ENCODE results near the gene RETREG3.
"Not testable (repeated sequence)": the region's sequence is repeated elsewhere in the genome, so short reads cannot be mapped to it uniquely, and the experiment has no call there.

The RETREG3 gene

GRCh38 chr17:42609182-42609813 is at the start of gene RETREG3, which contains the start of gene TUBG1:
Gene RETREG3, minus strand, starts transcription at chr17:42609374. Its CDS starts 50 bp downstream, at chr17:42609324.
Gene TUBG1, plus strand, starts transcription at chr17:42609683. Its CDS starts 55 bp downstream, at chr17:42609738.
- Mint-ChIP-seq H3K4me1 (ENCODE audit: low read depth) (peaks cover 44% of the 10 kb centered on the region), H3K27me3 (no peaks in the 10 kb centered on the region), H3K9me3 (no peaks in the 10 kb centered on the region), H3K36me3 (ENCODE audit: low read depth) (peaks cover 59% of the 10 kb centered on the region), H3K4me3 (peak within 1 kb of the TSS; percentile 100), H3K27ac (peak within 1 kb of the TSS; percentile 97)
- peak; percentile 99 for DNase-seq

GRCh38 chr17:42657824-42658588 is 48.8 kb upstream of the RETREG3 start:
- Mint-ChIP-seq H3K36me3 (ENCODE audit: low read depth) (peaks cover 3% of the 10 kb centered on the region), H3K27ac (no peak overlapping the region), H3K4me3 (peak overlapping the region; percentile 86), H3K27me3 (peaks cover 19% of the 10 kb centered on the region), H3K4me1 (ENCODE audit: low read depth) (peaks cover 38% of the 10 kb centered on the region), H3K9me3 (no peaks in the 10 kb centered on the region)
- DNase-seq: no peak

GRCh38 chr17:42655528-42655927 is 46.4 kb upstream of the RETREG3 start:
- no peak overlapping the region for H3K4me3 Mint-ChIP-seq
- H3K9me3 Mint-ChIP-seq: no peaks in the 10 kb centered on the region
- H3K4me1 Mint-ChIP-seq (ENCODE audit: low read depth): peaks cover 38% of the 10 kb centered on the region
- H3K27ac Mint-ChIP-seq: peak overlapping the region; percentile 58
- DNase-seq: no peak
- peaks cover 3% of the 10 kb centered on the region for H3K36me3 Mint-ChIP-seq (ENCODE audit: low read depth)
- H3K27me3 Mint-ChIP-seq: peaks cover 24% of the 10 kb centered on the region

- peaks cover 24% of the 10 kb centered on the region for H3K27me3 Mint-ChIP-seq
- no peak for DNase-seq
These were observed 44.3 kb upstream of the RETREG3 start for GRCh38 chr17:42653179-42654124.

GRCh38 chr17:42651392-42651791 is 42.2 kb upstream of the RETREG3 start:
- H3K27me3 Mint-ChIP-seq: peaks cover 24% of the 10 kb centered on the region
- no peaks in the 10 kb centered on the region for H3K9me3 Mint-ChIP-seq
- peaks cover 19% of the 10 kb centered on the region for H3K4me1 Mint-ChIP-seq (ENCODE audit: low read depth)
- no peak for DNase-seq
- H3K36me3 Mint-ChIP-seq (ENCODE audit: low read depth): no peaks in the 10 kb centered on the region
- no peak overlapping the region for H3K27ac Mint-ChIP-seq
- no peak overlapping the region for H3K4me3 Mint-ChIP-seq

More at GRCh38 chr17:42653179-42654124, 44.3 kb upstream of the RETREG3 start:
- no peak overlapping the region for H3K27ac Mint-ChIP-seq
- no peaks in the 10 kb centered on the region for H3K9me3 Mint-ChIP-seq
- no peaks in the 10 kb centered on the region for H3K36me3 Mint-ChIP-seq (ENCODE audit: low read depth)
- peaks cover 26% of the 10 kb centered on the region for H3K4me1 Mint-ChIP-seq (ENCODE audit: low read depth)
- H3K4me3 Mint-ChIP-seq: peak overlapping the region; percentile 3

- H3K4me3 Mint-ChIP-seq: no peak overlapping the region
- H3K27ac Mint-ChIP-seq: no peak overlapping the region
- no peaks in the 10 kb centered on the region for H3K4me1 Mint-ChIP-seq (ENCODE audit: low read depth)
- DNase-seq: no peak
- H3K9me3 Mint-ChIP-seq: no peaks in the 10 kb centered on the region
- peaks cover 6% of the 10 kb centered on the region for H3K27me3 Mint-ChIP-seq
- no peaks in the 10 kb centered on the region for H3K36me3 Mint-ChIP-seq (ENCODE audit: low read depth)
These were observed 38.6 kb upstream of the RETREG3 start for GRCh38 chr17:42647778-42648177.

GRCh38 chr17:42642336-42642735 is 33.2 kb upstream of the RETREG3 start:
- Mint-ChIP-seq H3K27me3 (peaks cover 8% of the 10 kb centered on the region), H3K9me3 (no peaks in the 10 kb centered on the region), H3K4me1 (ENCODE audit: low read depth) (no peaks in the 10 kb centered on the region), H3K27ac (no peak overlapping the region), H3K36me3 (ENCODE audit: low read depth) (no peaks in the 10 kb centered on the region), H3K4me3 (no peak overlapping the region)
- DNase-seq: no peak

- no peak overlapping the region for H3K27ac Mint-ChIP-seq
- H3K4me3 Mint-ChIP-seq: no peak overlapping the region
- no peak for DNase-seq
- no peaks in the 10 kb centered on the region for H3K36me3 Mint-ChIP-seq (ENCODE audit: low read depth)
- H3K27me3 Mint-ChIP-seq: peaks cover 8% of the 10 kb centered on the region
- no peaks in the 10 kb centered on the region for H3K9me3 Mint-ChIP-seq
- H3K4me1 Mint-ChIP-seq (ENCODE audit: low read depth): no peaks in the 10 kb centered on the region
These were observed 30.9 kb upstream of the RETREG3 start for GRCh38 chr17:42640121-42640520.

GRCh38 chr17:42639525-42640113 is 30.4 kb upstream of the RETREG3 start:
- H3K27me3 Mint-ChIP-seq: peaks cover 8% of the 10 kb centered on the region
- H3K4me3 Mint-ChIP-seq: no peak overlapping the region
- H3K9me3 Mint-ChIP-seq: no peaks in the 10 kb centered on the region
- H3K27ac Mint-ChIP-seq: no peak overlapping the region
- H3K36me3 Mint-ChIP-seq (ENCODE audit: low read depth): no peaks in the 10 kb centered on the region
- no peaks in the 10 kb centered on the region for H3K4me1 Mint-ChIP-seq (ENCODE audit: low read depth)
- DNase-seq: no peak

GRCh38 chr17:42632949-42633444 is 23.8 kb upstream of the RETREG3 start:
- H3K4me1 Mint-ChIP-seq (ENCODE audit: low read depth): no peaks in the 10 kb centered on the region
- no peak overlapping the region for H3K27ac Mint-ChIP-seq
- no peaks in the 10 kb centered on the region for H3K36me3 Mint-ChIP-seq (ENCODE audit: low read depth)
- no peak overlapping the region for H3K4me3 Mint-ChIP-seq
- no peaks in the 10 kb centered on the region for H3K9me3 Mint-ChIP-seq
- H3K27me3 Mint-ChIP-seq: no peaks in the 10 kb centered on the region
- no peak for DNase-seq

GRCh38 chr17:42629411-42630009 is 20.3 kb upstream of the RETREG3 start:
- H3K27ac Mint-ChIP-seq: no peak overlapping the region
- no peaks in the 10 kb centered on the region for H3K27me3 Mint-ChIP-seq
- no peaks in the 10 kb centered on the region for H3K36me3 Mint-ChIP-seq (ENCODE audit: low read depth)
- H3K4me3 Mint-ChIP-seq: no peak overlapping the region
- H3K9me3 Mint-ChIP-seq: no peaks in the 10 kb centered on the region
- DNase-seq: no peak
- no peaks in the 10 kb centered on the region for H3K4me1 Mint-ChIP-seq (ENCODE audit: low read depth)

GRCh38 chr17:42627032-42627764 is 18.0 kb upstream of the RETREG3 start:
- H3K27ac Mint-ChIP-seq; H3K27me3 Mint-ChIP-seq; H3K4me3 Mint-ChIP-seq; H3K4me1 Mint-ChIP-seq (ENCODE audit: low read depth); H3K9me3 Mint-ChIP-seq; H3K36me3 Mint-ChIP-seq (ENCODE audit: low read depth); DNase-seq: not testable (repeated sequence)

All from activated T-cell treated with anti-CD3 and anti-CD28 coated beads, Interleukin-2, amount 50 U/mL, for 24 hours (primary cell).